Mesendoderm (in vitro differentiated cells): Measurements from ENCODE around the gene P3H2.
"Not testable (repeated sequence)": the region's sequence is repeated elsewhere in the genome, so short reads cannot be mapped to it uniquely, and the experiment has no call there.

Experiments
- DNase-seq: peaks from one replicate; pipeline ENCODE4 v3.0.0; 2013
- H2AK5ac ChIP-seq: 2 replicates; pipeline ENCODE4 v1.6.1; 2013; ENCODE audit warnings: low read length, inconsistent platforms
- H2BK120ac ChIP-seq: 2 replicates; pipeline ENCODE4 v1.6.1; 2013; ENCODE audit warnings: low read depth, mild to moderate bottlenecking, low read length, moderate library complexity, mixed read lengths
- H2BK15ac ChIP-seq: replicated peaks from 2 replicates; pipeline ENCODE4 v1.6.1; 2013; ENCODE audit warnings: low read depth, mild to moderate bottlenecking, moderate library complexity
- H2BK5ac ChIP-seq: 2 replicates; pipeline ENCODE4 v1.6.1; 2013; ENCODE audit warnings: low read length, inconsistent platforms
- H3K18ac ChIP-seq: 2 replicates; pipeline ENCODE4 v1.6.1; 2013; ENCODE audit warnings: mild to moderate bottlenecking, low read length, mixed read lengths
- H3K23ac ChIP-seq: one replicate; pipeline ENCODE4 v1.6.1; 2013; ENCODE audit warnings: low read length
- H3K27ac ChIP-seq: 2 replicates; pipeline ENCODE4 v1.5.1; 2013; ENCODE audit warnings: low read depth, mild to moderate bottlenecking, inconsistent platforms, low read length, moderate library complexity
- H3K27me3 ChIP-seq: 2 replicates; pipeline ENCODE4 v1.6.1; 2013; ENCODE audit warnings: low read length, control low read depth, mild to moderate bottlenecking, inconsistent platforms; ENCODE audit not compliant: insufficient read depth, poor library complexity
- H3K36me3 ChIP-seq: 2 replicates; pipeline ENCODE4 v1.6.1; 2013; ENCODE audit warnings: low read length, inconsistent platforms; ENCODE audit not compliant: control insufficient read depth, insufficient read depth
- H3K4ac ChIP-seq: one replicate; pipeline ENCODE4 v1.6.1; 2013; ENCODE audit warnings: low read depth, mild to moderate bottlenecking, low read length, moderate library complexity
- H3K4me1 ChIP-seq: 2 replicates; pipeline ENCODE4 v1.6.1; 2013; ENCODE audit warnings: low read depth, low read length, inconsistent platforms; ENCODE audit not compliant: control insufficient read depth
- H3K4me2 ChIP-seq: 2 replicates; pipeline ENCODE4 v1.6.1; 2013; ENCODE audit warnings: low read length
- H3K4me3 ChIP-seq: 2 replicates; pipeline ENCODE4 v1.5.1; 2013; ENCODE audit warnings: mild to moderate bottlenecking, low read length
- H3K56ac ChIP-seq: one replicate; pipeline ENCODE4 v1.6.1; 2013; ENCODE audit warnings: low read length
- H3K79me1 ChIP-seq: 2 replicates; pipeline ENCODE4 v1.6.1; 2013; ENCODE audit warnings: low read length, inconsistent platforms
- H3K79me2 ChIP-seq: 2 replicates; pipeline ENCODE4 v1.6.1; 2013; ENCODE audit warnings: mild to moderate bottlenecking, low read length; ENCODE audit not compliant: control insufficient read depth, insufficient read depth
- H3K9ac ChIP-seq: 2 replicates; pipeline ENCODE4 v1.6.1; 2013; ENCODE audit warnings: low read length, inconsistent platforms
- H4K5ac ChIP-seq: one replicate; pipeline ENCODE4 v1.6.1; 2013; ENCODE audit warnings: low read length
- H4K8ac ChIP-seq: one replicate; pipeline ENCODE4 v1.6.1; 2013; ENCODE audit warnings: low read depth, mild to moderate bottlenecking, control low read depth, low read length, moderate library complexity
- WGBS: extraction: QIAGEN DNeasy Blood & Tissue Kit; methylation state at CpG from one replicate; pipeline ENCODE4 v1.1.7; 2013; ENCODE audit warnings: low lambda C conversion rate, missing lambda C conversion rate; ENCODE audit not compliant: insufficient coverage; ENCODE audit errors: extremely low coverage; 5-methylcytosine and 5-hydroxymethylcytosine counted together

Gene P3H2

GRCh38 chr3:190165253-190165652, 44.6 kb upstream of the P3H2 start:
- no peak overlapping the region for H3K4ac ChIP-seq
- no peak overlapping the region for H3K18ac ChIP-seq

GRCh38 chr3:190162013-190162412, 41.3 kb upstream of the P3H2 start:
- H3K4me2 ChIP-seq, H3K27ac ChIP-seq, H3K18ac ChIP-seq, H3K4ac ChIP-seq, H3K79me1 ChIP-seq, H4K8ac ChIP-seq, H2BK120ac ChIP-seq, H3K4me1 ChIP-seq, H3K23ac ChIP-seq, H3K79me2 ChIP-seq, H2BK5ac ChIP-seq, H2BK15ac ChIP-seq, H3K9ac ChIP-seq, H3K27me3 ChIP-seq, H3K4me3 ChIP-seq, H3K56ac ChIP-seq, H2AK5ac ChIP-seq, H4K5ac ChIP-seq, H3K36me3 ChIP-seq: not testable (repeated sequence)
- WGBS = no CpG with 5 or more reads among the region's 9 CpGs
- DNase-seq = peak; percentile 53

More at GRCh38 chr3:190165253-190165652, 44.6 kb upstream of the P3H2 start:
- DNase-seq = no peak
- Histone ChIP-seq H3K27ac (no peak overlapping the region), H2BK120ac (no peak overlapping the region), H4K8ac (no peak overlapping the region), H3K79me1 (no peaks in the 10 kb centered on the region), H2AK5ac (no peak overlapping the region), H4K5ac (no peak overlapping the region), H3K4me1 (peaks cover 6% of the 10 kb centered on the region), H2BK5ac (no peak overlapping the region), H3K36me3 (no peaks in the 10 kb centered on the region), H2BK15ac (no peak overlapping the region), H3K79me2 (no peaks in the 10 kb centered on the region), H3K56ac (peak overlapping the region; percentile 50), H3K4me3 (no peak overlapping the region), H3K23ac (no peak overlapping the region), H3K9ac (no peak overlapping the region), H3K27me3 (no peaks in the 10 kb centered on the region), H3K4me2 (no peak overlapping the region)

- H2BK5ac ChIP-seq = no peak overlapping the region
- no peaks in the 10 kb centered on the region for H3K27me3 ChIP-seq
- no peak overlapping the region for H2AK5ac ChIP-seq
- no peak overlapping the region for H3K9ac ChIP-seq
- no peak overlapping the region for H4K8ac ChIP-seq
- peak overlapping the region; percentile 36 for H3K4ac ChIP-seq
- H3K4me3 ChIP-seq = no peak overlapping the region
- WGBS = no CpG with 5 or more reads among the region's 5 CpGs
- no peak overlapping the region for H2BK15ac ChIP-seq
- H4K5ac ChIP-seq = no peak overlapping the region
- no peak overlapping the region for H3K4me2 ChIP-seq
- no peak for DNase-seq
- H3K4me1 ChIP-seq = no peaks in the 10 kb centered on the region
- H2BK120ac ChIP-seq = no peak overlapping the region
- no peak overlapping the region for H3K18ac ChIP-seq
- no peaks in the 10 kb centered on the region for H3K79me1 ChIP-seq
- H3K36me3 ChIP-seq = no peaks in the 10 kb centered on the region
- no peaks in the 10 kb centered on the region for H3K79me2 ChIP-seq
- H3K27ac ChIP-seq = no peak overlapping the region
- no peak overlapping the region for H3K23ac ChIP-seq
- peak overlapping the region; percentile 37 for H3K56ac ChIP-seq
These were observed 39.3 kb upstream of the P3H2 start for GRCh38 chr3:190159902-190160435.

- WGBS = no CpG with 5 or more reads among the region's 2 CpGs
- no peaks in the 10 kb centered on the region for H3K79me2 ChIP-seq
- DNase-seq = no peak
These were observed 37.6 kb upstream of the P3H2 start for GRCh38 chr3:190158261-190158660.

GRCh38 chr3:190155752-190156151, 35.1 kb upstream of the P3H2 start:
- WGBS = no CpG with 5 or more reads among the region's 4 CpGs
- Histone ChIP-seq H3K23ac (no peak overlapping the region), H3K27ac (no peak overlapping the region), H4K8ac (no peak overlapping the region), H3K9ac (no peak overlapping the region), H3K56ac (peak overlapping the region; percentile 25), H3K18ac (peak overlapping the region; percentile 36), H3K79me2 (no peaks in the 10 kb centered on the region), H2AK5ac (peak overlapping the region; percentile 20), H3K4me2 (no peak overlapping the region), H2BK15ac (no peak overlapping the region), H3K27me3 (no peaks in the 10 kb centered on the region), H3K79me1 (no peaks in the 10 kb centered on the region), H3K4me3 (no peak overlapping the region), H2BK5ac (peak overlapping the region; percentile 26), H3K4me1 (peaks cover 3% of the 10 kb centered on the region), H3K4ac (peak overlapping the region; percentile 71), H2BK120ac (peak overlapping the region; percentile 83), H4K5ac (no peak overlapping the region), H3K36me3 (no peaks in the 10 kb centered on the region)
- no peak for DNase-seq

More at GRCh38 chr3:190158261-190158660, 37.6 kb upstream of the P3H2 start:
- Histone ChIP-seq H4K5ac (no peak overlapping the region), H3K36me3 (no peaks in the 10 kb centered on the region), H4K8ac (no peak overlapping the region), H3K4ac (no peak overlapping the region), H3K27me3 (no peaks in the 10 kb centered on the region), H3K23ac (no peak overlapping the region), H2BK15ac (peak overlapping the region; percentile 92), H3K27ac (no peak overlapping the region), H3K9ac (no peak overlapping the region), H2AK5ac (no peak overlapping the region), H3K4me3 (no peak overlapping the region), H3K79me1 (no peaks in the 10 kb centered on the region), H3K18ac (no peak overlapping the region), H3K56ac (no peak overlapping the region), H2BK5ac (no peak overlapping the region), H3K4me1 (no peaks in the 10 kb centered on the region), H2BK120ac (no peak overlapping the region), H3K4me2 (no peak overlapping the region)

GRCh38 chr3:190150681-190151080, 30.0 kb upstream of the P3H2 start:
- no peaks in the 10 kb centered on the region for H3K79me1 ChIP-seq
- H3K4ac ChIP-seq = peak overlapping the region; percentile 79
- H4K8ac ChIP-seq = no peak overlapping the region
- H3K27me3 ChIP-seq = no peaks in the 10 kb centered on the region
- no peaks in the 10 kb centered on the region for H3K36me3 ChIP-seq
- WGBS = no CpG with 5 or more reads among the region's 3 CpGs
- peak overlapping the region; percentile 51 for H3K56ac ChIP-seq
- H2BK5ac ChIP-seq = peak overlapping the region; percentile 99
- no peak overlapping the region for H4K5ac ChIP-seq
- H3K27ac ChIP-seq = peak overlapping the region; percentile 99
- no peaks in the 10 kb centered on the region for H3K79me2 ChIP-seq
- H2BK15ac ChIP-seq = peak overlapping the region; percentile 100
- H3K9ac ChIP-seq = peak overlapping the region; percentile 48
- H3K4me2 ChIP-seq = no peak overlapping the region
- H3K18ac ChIP-seq = peak overlapping the region; percentile 100
- peak; percentile 99 for DNase-seq
- H2AK5ac ChIP-seq = no peak overlapping the region
- H3K23ac ChIP-seq = no peak overlapping the region
- peak overlapping the region; percentile 97 for H2BK120ac ChIP-seq
- peaks cover 6% of the 10 kb centered on the region for H3K4me1 ChIP-seq
- no peak overlapping the region for H3K4me3 ChIP-seq
